ENCODE data around the gene B3GAT2. TPM values are rescaled to one million over a fixed set of nuclear protein-coding genes. Genes with fewer than 3 reads are reported as not detected.
"Not testable (repeated sequence)": the region's sequence is repeated elsewhere in the genome, so short reads cannot be mapped to it uniquely, and the experiment has no call there.

B3GAT2 gene
- total RNA-seq, 2 donors from 2014 or later, result 0.07 TPM; not detected in 1

- Histone ChIP-seq H3K4me3 (peak overlapping the region; percentile 37 to 58), H3K4me1 (peaks cover 0 to 24% of the 10 kb centered on the region in 2 donors), H3K9me3 (no peaks in the 10 kb centered on the region), H3K36me3 (no peaks in the 10 kb centered on the region), H3K27me3 (no peaks in the 10 kb centered on the region), H3K27ac (no peak overlapping the region)
- TF ChIP-seq, protein P1, sequence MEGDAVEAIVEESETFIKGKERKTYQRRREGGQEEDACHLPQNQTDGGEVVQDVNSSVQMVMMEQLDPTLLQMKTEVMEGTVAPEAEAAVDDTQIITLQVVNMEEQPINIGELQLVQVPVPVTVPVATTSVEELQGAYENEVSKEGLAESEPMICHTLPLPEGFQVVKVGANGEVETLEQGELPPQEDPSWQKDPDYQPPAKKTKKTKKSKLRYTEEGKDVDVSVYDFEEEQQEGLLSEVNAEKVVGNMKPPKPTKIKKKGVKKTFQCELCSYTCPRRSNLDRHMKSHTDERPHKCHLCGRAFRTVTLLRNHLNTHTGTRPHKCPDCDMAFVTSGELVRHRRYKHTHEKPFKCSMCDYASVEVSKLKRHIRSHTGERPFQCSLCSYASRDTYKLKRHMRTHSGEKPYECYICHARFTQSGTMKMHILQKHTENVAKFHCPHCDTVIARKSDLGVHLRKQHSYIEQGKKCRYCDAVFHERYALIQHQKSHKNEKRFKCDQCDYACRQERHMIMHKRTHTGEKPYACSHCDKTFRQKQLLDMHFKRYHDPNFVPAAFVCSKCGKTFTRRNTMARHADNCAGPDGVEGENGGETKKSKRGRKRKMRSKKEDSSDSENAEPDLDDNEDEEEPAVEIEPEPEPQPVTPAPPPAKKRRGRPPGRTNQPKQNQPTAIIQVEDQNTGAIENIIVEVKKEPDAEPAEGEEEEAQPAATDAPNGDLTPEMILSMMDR (IDR thresholded peaks at IDR 0.05), result no peak
- no peak for DNase-seq (ENCODE audit: low spot score)
Observed at GRCh38 chr6:70957284-70957617, 391 bp upstream of the B3GAT2 start.

DNA sequence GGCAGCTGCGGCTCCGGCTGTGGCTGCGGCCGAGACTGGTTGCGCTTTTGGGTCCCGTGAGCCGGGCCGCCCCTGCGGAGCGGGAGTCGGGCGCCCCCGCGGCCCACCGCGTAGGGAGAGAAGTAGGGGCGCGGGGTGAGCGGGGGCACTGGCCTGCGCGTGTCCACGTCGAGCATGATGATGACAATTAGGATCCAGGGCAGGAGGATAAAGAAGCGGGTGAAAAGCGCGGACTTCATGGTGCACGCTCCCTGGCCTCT lies 739 bp downstream of the B3GAT2 start:
- Histone ChIP-seq H3K27me3 (no peaks in the 10 kb centered on the region), H3K4me3 (peak overlapping the region; percentile 37 to 58), H3K4me1 (peaks cover 0 to 24% of the 10 kb centered on the region in 2 donors), H3K9me3 (no peaks in the 10 kb centered on the region), H3K27ac (no peak overlapping the region), H3K36me3 (no peaks in the 10 kb centered on the region)
- TF ChIP-seq, protein P1 (IDR thresholded peaks at IDR 0.05), result peak; percentile 10 to 43
- DNase-seq (ENCODE audit: low spot score), result no peak

- Histone ChIP-seq H3K4me3 (peak overlapping the region; percentile 37 to 58), H3K4me1 (peaks cover 0 to 24% of the 10 kb centered on the region in 2 donors), H3K27me3 (no peaks in the 10 kb centered on the region), H3K9me3 (no peaks in the 10 kb centered on the region), H3K36me3 (no peaks in the 10 kb centered on the region), H3K27ac (no peak overlapping the region)
- DNase-seq (ENCODE audit: low spot score), result peak; percentile 73
- TF ChIP-seq, protein P1 (IDR thresholded peaks at IDR 0.05), result peak; percentile 75 to 92
Observed at GRCh38 chr6:70955441-70956190, 1.2 kb downstream of the B3GAT2 start.

- no peak overlapping the region for H3K27ac ChIP-seq
- TF ChIP-seq, protein P1 (IDR thresholded peaks at IDR 0.05), result no peak
- H3K9me3 ChIP-seq, result no peaks in the 10 kb centered on the region
- no peaks in the 10 kb centered on the region for H3K27me3 ChIP-seq
- H3K4me1 ChIP-seq, result peaks cover 0 to 24% of the 10 kb centered on the region in 2 donors
- H3K4me3 ChIP-seq, result no peak overlapping the region
- no peaks in the 10 kb centered on the region for H3K36me3 ChIP-seq
- no peak for DNase-seq (ENCODE audit: low spot score)
Observed at GRCh38 chr6:70954750-70955149, 2.1 kb downstream of the B3GAT2 start.

DNA sequence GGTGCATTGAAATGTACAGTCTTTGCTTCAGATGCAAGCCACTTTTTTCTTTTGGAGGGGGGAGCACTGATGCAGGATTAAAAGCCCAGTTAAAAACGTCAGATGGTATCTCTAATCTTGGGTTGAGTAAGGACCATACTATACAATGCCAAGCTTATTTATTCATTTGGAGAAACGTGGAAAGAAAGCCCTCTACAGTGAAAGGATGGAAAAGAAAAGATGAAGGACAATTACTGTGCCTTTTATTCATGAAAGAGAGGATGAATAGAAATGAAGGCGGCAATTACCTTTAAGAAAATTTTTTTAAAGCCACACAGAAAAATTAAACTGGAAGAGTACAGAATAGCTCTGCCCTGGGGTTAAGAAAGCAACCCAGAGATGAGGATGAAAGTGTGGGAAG lies 2.7 kb downstream of the B3GAT2 start:
- Histone ChIP-seq H3K9me3 (no peaks in the 10 kb centered on the region), H3K4me3 (no peak overlapping the region), H3K27me3 (no peaks in the 10 kb centered on the region), H3K27ac (no peak overlapping the region), H3K36me3 (no peaks in the 10 kb centered on the region), H3K4me1 (peaks cover 0 to 24% of the 10 kb centered on the region in 2 donors)
- TF ChIP-seq, protein P1 (IDR thresholded peaks at IDR 0.05), result no peak
- no peak for DNase-seq (ENCODE audit: low spot score)

DNA sequence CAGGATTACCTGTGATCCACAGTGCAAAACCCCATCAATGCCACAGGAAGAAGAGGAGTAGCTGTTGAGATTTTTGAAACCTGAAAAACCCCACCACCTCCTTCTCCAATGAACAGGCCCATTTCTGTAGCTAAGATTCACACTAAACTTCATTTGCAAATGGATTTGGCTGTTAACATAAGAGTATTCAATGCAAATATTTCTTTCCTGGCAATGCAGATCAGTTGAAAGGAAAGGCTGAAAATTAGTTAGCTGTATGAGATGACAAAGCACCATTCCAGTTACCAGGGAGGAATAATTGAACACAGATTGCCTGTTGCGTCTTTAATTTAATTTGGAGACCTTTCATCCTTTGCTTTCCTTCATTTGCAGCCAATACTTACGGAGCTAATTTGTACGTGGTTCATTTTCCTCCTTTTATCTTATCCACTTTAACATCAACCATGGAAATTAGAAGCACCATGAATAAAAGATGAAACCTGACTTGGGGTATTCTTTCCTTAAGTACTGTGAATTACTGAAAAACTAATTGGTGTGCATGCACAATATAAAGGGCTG lies 4.2 kb downstream of the B3GAT2 start:
- H3K4me3 ChIP-seq, result no peak overlapping the region
- no peaks in the 10 kb centered on the region for H3K27me3 ChIP-seq
- no peak overlapping the region for H3K27ac ChIP-seq
- H3K4me1 ChIP-seq, result peaks cover 0 to 24% of the 10 kb centered on the region in 2 donors
- DNase-seq (ENCODE audit: low spot score), result no peak
- no peaks in the 10 kb centered on the region for H3K9me3 ChIP-seq
- TF ChIP-seq, protein P1 (IDR thresholded peaks at IDR 0.05), result no peak
- no peaks in the 10 kb centered on the region for H3K36me3 ChIP-seq

DNA sequence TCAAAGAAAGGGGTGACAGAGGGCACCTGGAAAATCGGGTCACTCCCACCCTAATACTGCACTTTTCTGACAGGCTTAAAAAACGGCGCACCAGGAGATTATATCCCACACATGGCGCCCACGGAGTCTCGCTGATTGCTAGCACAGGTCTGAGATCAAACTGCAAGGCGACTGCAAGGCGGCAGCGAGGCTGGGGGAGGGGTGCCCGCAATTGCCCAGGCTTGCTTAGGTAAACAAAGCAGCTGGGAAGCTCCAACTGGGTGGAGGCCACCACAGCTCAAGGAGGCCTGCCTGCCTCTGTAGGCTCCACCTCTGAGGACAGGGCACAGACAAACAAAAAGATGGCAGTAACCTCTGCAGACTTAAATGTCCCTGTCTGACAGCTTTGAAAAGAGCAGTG lies 12.5 kb downstream of the B3GAT2 start:
- H3K4me1 ChIP-seq; H3K27me3 ChIP-seq; H3K4me3 ChIP-seq; H3K9me3 ChIP-seq; H3K27ac ChIP-seq; H3K36me3 ChIP-seq; DNase-seq (ENCODE audit: low spot score): not testable (repeated sequence)

Measured in right atrium auricular region (tissue), 2 donors.